Hematopoietic multipotent progenitor cell (in vitro differentiated cells): ENCODE data around the gene LRFN2. TPM values are rescaled to one million over a fixed set of nuclear protein-coding genes. Genes with fewer than 3 reads are reported as not detected.

Experiments
- small RNA-seq: library from RNA; depleted of rRNA; stranded (forward); fragments of <200 nt; gene quantifications from one replicate; pipeline ENCODE3, GENCODE V24; 2012
- total RNA-seq: library from RNA; depleted of rRNA; stranded (reverse); fragments of >200 nt; gene quantifications from one replicate; pipeline ENCODE4 v1.2.3, GENCODE V29; 2012

Gene LRFN2
- total RNA-seq, 1 donor = 0.27 TPM

Small RNA genes lying within 50 kb of the gene (small RNA-seq; reads per million reads assigned to genes)
- gene RNU6-250P = not detected
